ENCODE results near the gene LHX2.

The LHX2 gene

DNA sequence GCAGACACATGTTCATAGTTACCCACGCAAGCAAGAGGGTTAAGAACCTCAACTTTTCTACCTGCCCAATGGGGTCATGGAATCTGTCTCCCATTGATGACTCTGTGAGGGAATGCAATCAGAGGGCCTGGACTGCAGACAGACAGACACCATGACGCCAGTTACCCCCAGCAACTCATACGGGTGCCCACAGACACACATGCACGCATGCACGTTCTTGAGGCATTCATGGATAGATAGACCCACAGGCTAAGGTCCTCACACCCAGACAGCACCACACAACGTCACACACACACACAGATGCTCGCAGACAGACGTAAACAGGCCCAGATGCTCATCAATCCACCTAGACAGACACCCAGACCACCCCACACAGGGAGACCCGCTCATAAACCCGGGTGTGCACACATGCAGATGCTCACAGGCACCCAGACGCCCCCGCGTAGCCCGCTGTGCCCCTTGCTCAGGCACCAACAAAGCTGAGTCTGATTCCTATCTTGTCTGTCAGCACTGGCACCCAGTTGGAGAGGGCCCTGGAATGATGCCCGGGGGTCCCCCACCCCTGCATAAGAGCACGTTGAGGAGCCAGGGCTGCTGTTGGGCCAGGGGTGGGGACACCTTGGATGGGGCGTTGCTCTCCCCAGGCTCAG is 23.6 kb downstream of the LHX2 start:
- DNase-seq, result no peak

DNA sequence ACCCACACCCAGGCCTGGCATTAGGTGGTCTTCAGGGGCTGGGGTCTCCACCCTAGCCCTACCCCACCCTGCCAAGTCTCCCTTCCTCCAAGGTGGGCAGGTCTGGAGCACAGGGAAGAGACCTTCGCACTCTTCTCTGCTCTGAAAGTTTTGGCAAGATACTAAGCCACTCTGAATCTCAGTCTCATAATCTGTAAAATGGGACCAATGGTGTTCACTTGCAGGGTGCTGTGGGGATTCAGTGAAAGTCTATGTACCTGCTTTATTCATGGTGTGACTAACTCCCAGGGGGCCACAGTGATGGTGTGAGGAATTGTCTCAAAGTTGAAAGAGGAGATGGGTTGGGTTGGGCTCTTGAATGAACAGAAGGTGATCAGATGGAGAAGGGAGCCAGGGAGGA is 25.0 kb downstream of the LHX2 start:
- DNase-seq, result no peak

DNA sequence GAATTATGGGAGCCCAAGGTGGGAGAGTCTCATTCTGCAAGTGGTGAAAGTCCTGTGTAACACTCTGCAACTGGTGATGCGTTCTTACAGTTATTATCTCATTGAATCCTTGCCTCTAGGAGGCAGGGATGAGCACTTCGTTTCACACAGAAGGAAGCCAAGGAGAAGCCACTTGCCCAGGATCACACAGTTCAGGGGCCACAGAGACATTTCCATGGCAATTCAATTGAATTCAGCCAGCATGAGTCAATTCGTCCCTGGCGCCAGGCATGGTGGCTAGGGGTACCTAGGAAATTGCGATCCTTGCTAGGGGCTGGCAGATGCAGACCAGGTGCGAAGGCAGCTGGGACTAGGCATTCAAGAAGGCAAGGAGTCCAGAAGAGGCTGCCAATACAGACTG is 26.2 kb downstream of the LHX2 start:
- no peak for DNase-seq

- DNase-seq, result no peak
Measured at GRCh38 chr9:124038239-124038638, 26.7 kb downstream of the LHX2 start.

DNA sequence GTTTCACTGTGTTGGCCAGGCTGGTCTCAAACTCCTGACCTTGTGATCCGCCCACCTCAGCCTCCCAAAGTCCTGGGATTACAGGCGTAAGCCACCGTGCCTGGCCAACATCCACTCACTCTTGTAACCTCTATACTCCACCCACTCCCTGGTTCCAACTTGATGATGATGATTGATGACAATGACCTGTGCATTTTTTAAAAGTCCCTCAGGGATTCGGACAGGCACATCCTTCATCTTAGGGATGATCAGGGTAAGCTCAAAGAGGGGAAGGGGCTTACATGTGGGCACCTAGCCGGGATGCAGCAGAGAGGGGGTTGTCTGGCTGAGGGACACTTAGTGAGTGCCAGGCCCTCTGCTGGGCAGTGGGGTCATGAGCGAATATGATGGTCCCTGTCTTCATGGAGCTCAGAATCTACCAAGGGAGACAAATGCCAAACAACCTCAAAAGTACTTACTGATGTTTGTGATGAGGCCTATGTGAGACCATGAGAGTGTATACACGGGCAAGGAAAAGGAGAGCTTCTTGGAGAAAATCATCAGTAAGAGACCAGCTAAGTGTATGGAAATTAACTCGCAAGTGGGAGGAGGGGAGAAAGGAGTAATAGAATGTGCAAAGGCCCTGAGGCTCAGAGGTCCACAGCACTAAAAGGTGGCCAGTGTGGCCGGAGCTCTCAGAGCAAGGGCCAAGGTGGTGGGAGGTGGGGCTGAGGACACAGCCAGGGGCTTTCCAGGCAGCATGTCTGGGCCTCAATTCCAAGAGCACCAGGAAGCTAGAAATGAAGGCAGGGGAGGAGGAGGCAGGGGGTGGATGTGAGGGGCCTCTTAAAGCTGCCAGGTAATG is 27.4 kb downstream of the LHX2 start:
- no peak for DNase-seq

DNA sequence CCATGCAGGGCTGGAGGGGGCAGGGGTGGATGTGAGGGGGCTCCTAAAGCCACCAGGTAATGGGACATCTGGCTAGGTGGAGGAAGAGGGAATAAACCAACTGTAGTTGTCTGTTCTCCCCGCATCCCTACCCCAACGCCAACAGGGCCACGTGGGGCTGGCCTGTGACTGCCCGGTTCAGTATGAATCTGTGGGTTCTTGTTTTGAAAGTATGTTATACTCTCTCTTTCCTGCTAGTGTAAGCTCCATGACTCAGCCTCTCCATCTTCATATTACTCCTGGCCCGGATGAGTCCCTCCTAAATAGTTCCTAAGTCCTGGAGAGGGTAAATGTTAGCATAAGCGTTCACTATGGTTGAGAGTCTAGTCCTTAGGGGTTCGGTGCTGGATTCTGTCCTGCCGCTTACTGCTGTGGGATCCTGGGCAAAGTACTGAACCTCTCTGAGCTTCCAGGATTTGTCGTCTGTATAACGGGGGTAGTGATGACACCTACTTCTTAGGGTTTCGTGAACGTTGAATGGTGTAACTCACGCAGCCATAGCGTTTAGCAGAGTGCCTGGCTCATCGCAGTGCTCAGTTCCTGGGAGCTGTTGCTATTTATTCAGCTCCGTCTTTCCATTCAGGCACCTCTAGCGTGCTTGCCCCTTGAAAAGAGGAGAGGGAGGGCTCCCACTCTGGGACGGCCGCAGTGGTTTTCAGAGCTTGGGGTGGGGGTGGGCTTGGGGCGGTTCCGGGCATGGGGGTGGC is 28.8 kb downstream of the LHX2 start:
- DNase-seq, result peak in 1 of 2 experiments; percentile 18

GRCh38 chr9:124040935-124041816 is 29.6 kb downstream of the LHX2 start:
- peak; percentile 31 to 45 for DNase-seq

GRCh38 chr9:124041817-124042116 is 30.2 kb downstream of the LHX2 start:
- no peak for DNase-seq

DNA sequence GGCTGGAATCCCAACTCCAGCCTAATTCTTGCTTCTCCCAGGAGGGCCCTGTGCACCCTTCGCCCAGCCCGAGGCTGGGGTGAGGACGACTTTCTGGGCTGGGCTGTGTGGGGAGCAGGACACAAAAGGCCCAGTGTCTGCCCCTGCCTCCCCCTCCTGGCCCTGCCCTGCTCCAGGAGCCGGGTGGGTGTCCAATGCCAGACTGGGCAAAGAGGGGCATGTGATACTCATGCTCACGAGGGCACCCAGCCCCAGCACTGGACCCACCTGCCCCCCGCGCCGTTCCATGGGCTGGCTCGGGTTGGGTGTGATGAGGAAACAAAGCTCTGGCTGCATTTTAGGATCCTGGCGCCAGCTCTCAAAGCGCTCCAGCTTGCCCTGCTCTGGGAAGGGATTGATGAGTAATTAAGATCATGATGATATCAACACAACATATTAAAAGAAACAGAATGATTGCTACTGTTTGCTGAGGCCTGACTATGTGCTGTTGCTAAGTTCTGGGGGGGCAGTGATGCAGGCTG is 30.7 kb downstream of the LHX2 start:
- DNase-seq, result no peak

DNA sequence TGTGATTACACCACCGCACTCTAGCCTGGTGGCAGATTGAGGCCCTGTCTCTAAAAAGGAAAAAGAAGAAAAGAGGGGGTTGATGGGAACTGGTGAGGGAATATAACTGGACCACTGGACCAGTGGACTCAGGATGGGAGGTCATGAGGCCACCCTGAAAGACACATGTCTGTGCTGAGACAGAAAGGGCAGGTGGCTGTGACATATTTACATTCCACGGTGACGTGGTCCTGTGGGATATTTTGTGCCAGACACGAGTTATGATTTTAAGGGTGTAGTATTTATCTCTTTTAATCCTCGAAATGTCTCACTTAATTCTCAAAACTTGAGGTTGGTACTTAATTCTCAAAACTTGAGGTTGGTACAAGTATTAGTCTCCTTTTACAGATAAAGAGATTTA is 32.9 kb downstream of the LHX2 start:
- DNase-seq, result no peak

GRCh38 chr9:124045076-124045829 is 33.7 kb downstream of the LHX2 start:
- no peak for DNase-seq

DNA sequence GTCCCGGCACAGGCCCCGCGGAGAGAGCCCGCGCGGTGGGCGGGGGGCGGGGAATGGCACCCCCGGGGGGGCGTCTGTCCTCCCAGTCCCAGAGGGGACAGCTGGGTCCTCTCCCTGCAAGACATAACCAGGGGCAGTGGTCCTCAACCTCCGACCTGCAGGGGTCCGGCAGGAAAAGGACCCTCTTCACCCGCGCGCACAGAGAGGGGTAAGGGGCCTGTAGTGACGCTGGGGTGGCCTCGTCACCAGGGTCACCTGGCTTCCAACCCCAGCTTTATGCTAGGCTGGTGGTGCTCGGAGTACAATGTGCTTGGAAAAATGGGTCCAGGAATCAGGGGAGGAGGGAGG is 34.2 kb downstream of the LHX2 start:
- DNase-seq, result no peak

DNA sequence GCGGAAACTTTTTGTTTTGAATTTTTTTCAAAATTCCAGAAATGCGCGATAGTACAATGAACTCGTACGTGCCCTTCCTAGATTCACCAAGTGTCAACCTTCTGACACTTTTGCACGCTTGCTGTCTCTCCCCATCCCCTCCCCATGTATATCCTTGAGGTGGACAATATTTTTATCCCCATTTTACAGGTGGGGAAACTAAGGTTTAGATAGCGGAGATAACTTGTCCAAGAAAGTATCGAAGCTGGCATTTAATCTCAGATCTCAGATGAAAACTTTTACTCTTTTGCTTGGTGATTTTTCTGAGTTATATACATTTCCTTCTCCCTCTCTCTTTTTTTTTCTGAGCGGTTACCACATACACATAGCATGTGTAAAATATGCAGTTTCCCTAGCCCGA is 34.6 kb downstream of the LHX2 start:
- no peak for DNase-seq

GRCh38 chr9:124047251-124047672 is 35.7 kb downstream of the LHX2 start:
- no peak for DNase-seq

DNA sequence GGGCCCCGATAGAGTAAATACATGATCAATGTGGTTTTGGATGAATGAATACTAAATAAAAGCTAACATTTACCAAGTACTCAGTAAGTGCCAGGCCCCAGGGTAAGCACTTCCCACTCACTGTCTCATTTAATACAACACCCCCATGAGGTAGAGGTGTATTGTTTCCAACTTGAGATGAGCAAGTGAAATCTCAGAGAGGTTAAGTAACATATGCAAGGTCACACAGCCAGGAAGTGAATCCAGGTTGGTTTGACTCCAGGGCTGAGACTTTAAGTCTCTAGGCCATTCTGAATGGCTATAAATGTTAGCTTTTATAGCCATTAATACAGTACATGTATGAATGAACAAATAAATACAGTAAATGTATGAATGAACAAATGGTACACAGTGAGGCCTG is 39.4 kb downstream of the LHX2 start:
- no peak for DNase-seq

DNA sequence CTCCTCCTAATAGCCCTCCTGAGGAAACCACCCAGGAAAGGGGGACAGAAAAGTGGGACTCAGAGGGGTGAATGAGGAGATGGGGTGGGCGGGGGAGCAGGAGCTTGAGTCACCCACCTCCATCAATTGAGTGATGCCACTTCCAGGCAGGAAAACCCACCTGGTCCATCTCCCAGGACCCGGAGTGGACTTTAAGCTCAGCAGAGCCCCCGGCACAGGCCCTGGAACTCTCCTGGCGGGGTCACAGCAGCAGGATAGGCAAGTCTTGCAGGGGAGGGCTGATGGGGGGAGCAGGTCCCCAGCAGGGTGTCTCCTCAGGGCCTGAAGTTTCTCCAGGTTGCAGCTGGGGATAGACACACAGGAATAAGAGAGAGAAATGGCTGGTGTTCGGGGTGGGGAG is 40.8 kb downstream of the LHX2 start:
- no peak for DNase-seq

GRCh38 chr9:124054582-124055227 is 43.1 kb downstream of the LHX2 start:
- DNase-seq, result no peak

DNA sequence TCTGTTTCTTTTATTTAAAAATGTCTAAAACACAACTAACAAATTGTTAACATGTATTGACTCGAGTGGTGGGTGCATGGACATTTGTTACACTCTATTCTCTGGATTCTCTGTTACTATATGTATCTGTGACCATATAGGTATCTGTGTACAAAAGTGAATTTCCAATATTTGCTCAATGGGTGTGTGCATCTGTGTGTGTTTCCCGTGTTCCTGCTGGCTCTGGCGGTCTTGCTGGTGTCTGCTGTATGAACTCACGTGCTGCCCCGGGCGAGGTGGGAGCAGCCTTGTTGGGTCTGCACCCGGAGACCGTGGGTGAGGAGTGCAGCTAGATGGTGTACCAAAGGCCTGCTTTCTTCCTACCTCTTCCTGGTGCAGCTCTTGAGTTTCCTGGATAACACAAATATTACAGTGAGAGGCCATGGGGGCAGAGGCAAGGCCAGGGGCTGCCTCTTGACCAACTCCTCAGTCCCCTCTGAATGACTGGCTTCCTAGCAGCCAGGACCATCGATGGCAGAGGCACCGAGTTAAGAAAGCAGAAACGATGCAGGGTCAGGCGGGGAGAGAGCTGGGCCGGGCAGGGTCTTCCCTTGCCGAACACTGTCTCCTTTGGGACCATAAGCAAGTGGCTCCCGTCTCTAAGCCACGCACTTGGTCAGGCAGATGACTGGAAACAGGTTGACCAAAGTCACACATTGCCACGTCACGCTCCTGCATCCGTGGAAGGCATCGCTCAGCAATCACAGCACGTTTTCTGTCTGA is 49.5 kb downstream of the LHX2 start:
- DNase-seq, result no peak

DNA sequence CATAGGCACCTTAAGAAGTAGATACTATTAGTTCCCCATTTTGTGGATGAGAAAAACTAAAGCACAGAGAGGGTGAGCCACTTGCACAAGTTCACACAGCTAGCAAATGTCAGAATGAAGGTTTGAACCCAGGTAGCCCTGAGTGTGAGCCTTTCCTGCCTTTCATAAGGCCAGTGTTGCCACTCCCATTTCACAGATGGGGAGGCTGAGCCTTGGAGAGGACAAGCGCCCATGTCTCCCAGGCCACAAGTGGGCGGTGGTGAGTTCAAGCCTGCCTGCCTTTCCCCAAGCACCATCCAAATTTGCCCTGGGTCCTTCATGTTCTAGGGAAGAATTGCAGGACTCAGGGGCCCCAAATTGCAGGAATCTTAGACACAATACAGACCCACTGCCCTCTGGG is 50.6 kb downstream of the LHX2 start:
- no peak for DNase-seq

DNA sequence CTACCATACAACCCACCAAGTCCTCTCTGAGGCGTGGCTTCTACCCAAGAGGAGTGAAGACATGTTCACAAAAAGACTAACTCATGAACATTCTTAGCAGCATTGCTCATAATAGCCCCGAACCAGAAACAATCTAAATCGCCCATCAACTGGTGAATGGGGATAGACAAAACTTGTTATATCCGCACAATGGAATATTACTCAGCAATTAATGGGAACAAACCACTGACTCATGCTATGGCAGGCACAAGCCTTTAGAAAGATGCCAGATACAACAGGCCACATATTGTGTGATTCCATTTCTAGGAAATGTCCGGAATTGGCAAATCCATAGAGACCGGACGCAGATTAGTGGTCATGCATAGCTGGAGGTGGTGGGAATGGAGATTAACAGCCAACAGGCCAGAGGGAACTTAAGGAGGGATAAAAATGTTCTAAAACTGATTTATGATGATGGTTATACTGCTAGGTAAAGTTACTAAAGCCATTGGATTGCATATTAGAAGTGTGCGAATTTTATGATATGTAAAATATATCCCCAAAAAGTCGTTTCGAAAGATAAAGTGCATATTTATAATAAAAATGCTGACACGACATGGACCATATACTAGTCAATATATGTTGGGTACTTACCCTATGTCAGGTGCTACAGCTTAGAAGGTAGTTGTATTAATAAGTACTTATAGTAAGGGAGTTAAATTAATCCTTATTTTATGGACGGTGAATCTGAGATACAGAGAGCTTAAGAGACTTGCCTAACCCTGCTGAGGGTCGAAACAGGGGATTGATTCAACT is 55.4 kb downstream of the LHX2 start:
- no peak for DNase-seq

All from NCI-H2081 (cell line).